ENCODE data around the gene BRINP1. TPM values are rescaled to one million over a fixed set of nuclear protein-coding genes. Genes with fewer than 3 reads are reported as not detected.

The BRINP1 gene
- total and polyA plus RNA-seq, 2 donors (not counting 1 experiment from before 2014, with no cell fraction given): not detected

DNA sequence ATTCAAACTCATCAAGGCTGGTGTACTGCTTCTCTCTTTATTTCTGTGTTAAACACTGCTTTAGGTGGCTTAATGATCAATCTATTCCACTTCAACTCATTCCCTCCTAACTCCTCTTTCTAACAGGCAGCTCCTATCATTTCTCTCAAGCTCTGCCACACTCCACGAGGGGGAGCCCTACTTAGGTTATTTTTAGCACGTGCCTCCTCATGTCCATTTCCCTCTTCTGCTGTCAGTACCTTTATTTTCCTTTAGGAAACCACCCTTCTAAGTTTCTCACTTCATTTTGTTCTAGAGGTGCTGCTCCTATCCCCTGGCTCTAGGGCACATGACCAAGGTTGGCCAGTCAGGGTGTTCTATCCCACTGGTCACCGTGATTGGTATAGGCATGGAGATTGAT lies 6.7 kb upstream of the BRINP1 start:
- Histone ChIP-seq H3K4me2 (replicated peaks; ENCODE audit: low read depth, low read length, poor library complexity, severe bottlenecking) (no peak overlapping the region), H3K27me3 (replicated peaks in 1 of 4; ENCODE audit: control extremely low read depth in 1 of 4, control insufficient read depth in 3 of 4, insufficient read depth in 4 of 4, low read length in 3 of 4) (peaks cover 0 to 4% (median 1%) of the 10 kb centered on the region in 4 experiments), H3K9ac (ENCODE audit: low read length) (no peak overlapping the region), H3K36me3 (replicated peaks in 1 of 2; ENCODE audit: control extremely low read depth in 1 of 2, control insufficient read depth in 1 of 2, extremely low read depth in 1 of 2, insufficient read depth in 2 of 2, low read length in 1 of 2) (no peaks in the 10 kb centered on the region), H3K4me3 (ENCODE audit: control extremely low read depth in 1 of 5, extremely low read depth in 1 of 5, insufficient read depth in 1 of 5, low read depth in 2 of 5, low read length in 4 of 5) (no peak overlapping the region), H3K27ac (ENCODE audit: low read length in 2 of 2) (no peak overlapping the region), H4K20me1 (ENCODE audit: control insufficient read depth, insufficient read depth, low read length, poor library complexity, severe bottlenecking) (no peaks in the 10 kb centered on the region), H3K9me3 (ENCODE audit: control extremely low read depth in 1 of 3, control insufficient read depth in 2 of 3, insufficient read depth in 1 of 3, low read length in 2 of 3) (peaks cover 0 to under 1% (median 0%) of the 10 kb centered on the region in 3 donors), H3K79me2 (ENCODE audit: control insufficient read depth, insufficient read depth, low read length) (no peaks in the 10 kb centered on the region), H3K4me1 (ENCODE audit: control insufficient read depth in 2 of 2, insufficient read depth in 2 of 2, low read length in 2 of 2) (no peaks in the 10 kb centered on the region), H2AFZ (ENCODE audit: insufficient read depth, low read depth, low read length, poor library complexity, severe bottlenecking) (no peak overlapping the region)
- no peak overlapping the region for H3K4me3 Mint-ChIP-seq
- TF ChIP-seq EZH2 (IDR thresholded peaks at IDR 0.05; ENCODE audit: borderline replicate concordance, insufficient read depth, low read depth, low read length, poor library complexity, severe bottlenecking): no peak
- TF ChIP-seq, protein P1, sequence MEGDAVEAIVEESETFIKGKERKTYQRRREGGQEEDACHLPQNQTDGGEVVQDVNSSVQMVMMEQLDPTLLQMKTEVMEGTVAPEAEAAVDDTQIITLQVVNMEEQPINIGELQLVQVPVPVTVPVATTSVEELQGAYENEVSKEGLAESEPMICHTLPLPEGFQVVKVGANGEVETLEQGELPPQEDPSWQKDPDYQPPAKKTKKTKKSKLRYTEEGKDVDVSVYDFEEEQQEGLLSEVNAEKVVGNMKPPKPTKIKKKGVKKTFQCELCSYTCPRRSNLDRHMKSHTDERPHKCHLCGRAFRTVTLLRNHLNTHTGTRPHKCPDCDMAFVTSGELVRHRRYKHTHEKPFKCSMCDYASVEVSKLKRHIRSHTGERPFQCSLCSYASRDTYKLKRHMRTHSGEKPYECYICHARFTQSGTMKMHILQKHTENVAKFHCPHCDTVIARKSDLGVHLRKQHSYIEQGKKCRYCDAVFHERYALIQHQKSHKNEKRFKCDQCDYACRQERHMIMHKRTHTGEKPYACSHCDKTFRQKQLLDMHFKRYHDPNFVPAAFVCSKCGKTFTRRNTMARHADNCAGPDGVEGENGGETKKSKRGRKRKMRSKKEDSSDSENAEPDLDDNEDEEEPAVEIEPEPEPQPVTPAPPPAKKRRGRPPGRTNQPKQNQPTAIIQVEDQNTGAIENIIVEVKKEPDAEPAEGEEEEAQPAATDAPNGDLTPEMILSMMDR (IDR thresholded peaks at IDR 0.05): no peak
- H3K4me1 Mint-ChIP-seq: no peaks in the 10 kb centered on the region
- no peak for DNase-seq
- CTCF ChIA-PET: no interaction called here
- intact Hi-C loops (cut with micrococcal nuclease): no loop called here
- WGBS (ENCODE audit: insufficient coverage): 0% methylated on average over 2 of the region's 3 CpGs
- H3K27ac Mint-ChIP-seq: no peak overlapping the region
- no peak for ATAC-seq (ENCODE audit: low read depth)
- H3K9me3 Mint-ChIP-seq (ENCODE audit: insufficient read depth): peaks cover 2% of the 10 kb centered on the region
- POLR2A ChIA-PET: no interaction called here
- H3K27me3 Mint-ChIP-seq: peaks cover 12% of the 10 kb centered on the region

DNA sequence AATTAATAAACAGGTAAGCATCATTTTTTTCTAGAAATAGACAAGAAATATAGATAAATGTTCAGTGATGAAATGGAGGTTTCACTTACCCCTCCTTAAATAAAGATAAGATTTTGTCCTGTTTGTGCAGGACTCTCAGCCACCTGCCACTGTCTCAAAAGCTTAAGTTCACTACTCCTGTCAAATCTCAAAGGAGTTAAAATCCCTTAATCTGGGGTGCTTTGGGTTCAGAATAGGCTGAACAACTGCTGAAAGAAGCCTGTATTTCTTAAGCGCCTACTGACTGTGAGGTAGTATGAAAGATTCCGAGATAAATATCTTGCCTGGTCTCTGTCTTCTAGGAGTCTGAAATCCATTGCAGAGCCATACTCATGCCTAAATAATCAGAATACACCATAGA lies 3.7 kb upstream of the BRINP1 start:
- H3K4me3 ChIP-seq (ENCODE audit: control extremely low read depth in 1 of 5, extremely low read depth in 1 of 5, insufficient read depth in 1 of 5, low read depth in 2 of 5, low read length in 4 of 5): no peak overlapping the region
- no peak overlapping the region for H3K27ac ChIP-seq (ENCODE audit: low read length in 2 of 2)
- H3K79me2 ChIP-seq (ENCODE audit: control insufficient read depth, insufficient read depth, low read length): no peaks in the 10 kb centered on the region
- no peaks in the 10 kb centered on the region for H3K36me3 ChIP-seq (replicated peaks in 1 of 2; ENCODE audit: control extremely low read depth in 1 of 2, control insufficient read depth in 1 of 2, extremely low read depth in 1 of 2, insufficient read depth in 2 of 2, low read length in 1 of 2)
- peaks cover 0 to 11% (median 0%) of the 10 kb centered on the region in 3 donors for H3K9me3 ChIP-seq (ENCODE audit: control extremely low read depth in 1 of 3, control insufficient read depth in 2 of 3, insufficient read depth in 1 of 3, low read length in 2 of 3)
- Mint-ChIP-seq H3K4me3 (no peak overlapping the region), H3K4me1 (peaks cover 4% of the 10 kb centered on the region), H3K9me3 (ENCODE audit: insufficient read depth) (peaks cover 3% of the 10 kb centered on the region), H3K27me3 (peaks cover 27% of the 10 kb centered on the region), H3K27ac (no peak overlapping the region)
- H3K4me1 ChIP-seq (ENCODE audit: control insufficient read depth in 2 of 2, insufficient read depth in 2 of 2, low read length in 2 of 2): no peaks in the 10 kb centered on the region
- intact Hi-C loops (cut with micrococcal nuclease): no loop called here
- no peak overlapping the region for H3K4me2 ChIP-seq (replicated peaks; ENCODE audit: low read depth, low read length, poor library complexity, severe bottlenecking)
- no peaks in the 10 kb centered on the region for H4K20me1 ChIP-seq (ENCODE audit: control insufficient read depth, insufficient read depth, low read length, poor library complexity, severe bottlenecking)
- no peak overlapping the region for H2AFZ ChIP-seq (ENCODE audit: insufficient read depth, low read depth, low read length, poor library complexity, severe bottlenecking)
- no CpG with 5 or more reads among the region's 2 CpGs for WGBS (ENCODE audit: insufficient coverage)
- ATAC-seq (ENCODE audit: low read depth) (no peak), DNase-seq (no peak)
- POLR2A ChIA-PET: no interaction called here
- CTCF ChIA-PET: interaction anchor here (0.6 kb wide), 1 partner anchor 157 kb away, joined by 6 read pairs; no protein-coding TSS in a partner anchor
- peaks cover 0 to 27% (median 14%) of the 10 kb centered on the region in 4 experiments for H3K27me3 ChIP-seq (replicated peaks in 1 of 4; ENCODE audit: control extremely low read depth in 1 of 4, control insufficient read depth in 3 of 4, insufficient read depth in 4 of 4, low read length in 3 of 4)
- TF ChIP-seq, protein P1 (IDR thresholded peaks at IDR 0.05): no peak
- TF ChIP-seq EZH2 (IDR thresholded peaks at IDR 0.05; ENCODE audit: borderline replicate concordance, insufficient read depth, low read depth, low read length, poor library complexity, severe bottlenecking): no peak
- H3K9ac ChIP-seq (ENCODE audit: low read length): no peak overlapping the region
